GM12892 (cell line): ENCODE results near the gene MVD.

Experiments
- DNase-seq: peaks from one replicate; pipeline ENCODE4 v3.0.0; 2011; ENCODE audit not compliant: insufficient read length
- FAIRE-seq: peaks from 2 replicates; lab custom pipeline; 2011; peaks lifted over from hg19 to GRCh38; lab: Jason Lieb, UNC
- POLR2A ChIP-seq: IDR thresholded peaks from 2 replicates; pipeline ENCODE4 v1.6.1; 2011; ENCODE audit warnings: low read depth, low read length, control low read depth
- POLR2AphosphoS5 ChIP-seq: IDR thresholded peaks from 2 replicates; pipeline ENCODE4 v1.6.1; 2011; ENCODE audit warnings: low read depth, low read length, control low read depth
- TAF1 ChIP-seq: IDR thresholded peaks from 2 replicates; pipeline ENCODE4 v1.6.1; 2011; ENCODE audit warnings: low read depth, mild to moderate bottlenecking, control low read depth, low read length, borderline replicate concordance

Gene MVD

GRCh38 chr16:88651276-88651988 lies 11.5 kb downstream of the MVD start:
- FAIRE-seq (peak; percentile 99), DNase-seq (peak; percentile 96)
- TF ChIP-seq TAF1 (no peak), POLR2AphosphoS5 (peak; percentile 39; the same call in 1 of the 2 replicates), POLR2A (peak; percentile 75)

GRCh38 chr16:88650749-88651275 lies 12.1 kb downstream of the MVD start, which contains the start of gene CYBA:
Gene CYBA (minus strand): TSS chr16:88651053. CDS start chr16:88651013, 40 bp downstream.
- FAIRE-seq (no peak), DNase-seq (peak; percentile 97)
- TF ChIP-seq POLR2AphosphoS5 (peak; percentile 96), TAF1 (peak; percentile 74), POLR2A (peak; percentile 93)

- FAIRE-seq (peak; percentile 46), DNase-seq (peak; percentile 72)
These were observed 12.8 kb downstream of the MVD start for GRCh38 chr16:88649924-88650748.

GRCh38 chr16:88649195-88649923 lies 13.5 kb downstream of the MVD start:
- TF ChIP-seq POLR2A (no peak), POLR2AphosphoS5 (no peak; the same call in 1 of the 2 replicates), TAF1 (no peak)
- no peak for DNase-seq
- no peak for FAIRE-seq

More at GRCh38 chr16:88649924-88650748, 12.8 kb downstream of the MVD start:
- TF ChIP-seq POLR2A: 0 out of 2 replicates have a peak, but pooled peaks have one; percentile 19
- no peak for TF ChIP-seq TAF1
- no peak; the same call in 1 of the 2 replicates for TF ChIP-seq POLR2AphosphoS5

GRCh38 chr16:88647178-88648070 lies 15.5 kb downstream of the MVD start:
- TF ChIP-seq POLR2A (peak; percentile 38; the same call in 1 of the 2 replicates), TAF1 (no peak), POLR2AphosphoS5 (peak; percentile 58; the same call in 1 of the 2 replicates)
- no peak for FAIRE-seq
- DNase-seq: no peak

- no peak for DNase-seq
- no peak for FAIRE-seq
- no peak; the same call in 1 of the 2 replicates for TF ChIP-seq POLR2A
- no peak for TF ChIP-seq TAF1
- TF ChIP-seq POLR2AphosphoS5: no peak; the same call in 1 of the 2 replicates
These were observed 16.4 kb downstream of the MVD start for GRCh38 chr16:88646345-88647034.

GRCh38 chr16:88645941-88646340 lies 16.9 kb downstream of the MVD start:
- DNase-seq: no peak
- FAIRE-seq: no peak
- no peak for TF ChIP-seq POLR2AphosphoS5
- TF ChIP-seq TAF1: no peak
- TF ChIP-seq POLR2A: no peak

GRCh38 chr16:88645455-88645854 lies 17.4 kb downstream of the MVD start:
- DNase-seq (no peak), FAIRE-seq (no peak)
- TF ChIP-seq TAF1 (no peak), POLR2AphosphoS5 (no peak), POLR2A (no peak)

GRCh38 chr16:88643644-88643932 lies 19.3 kb downstream of the MVD start:
- FAIRE-seq: no peak
- TF ChIP-seq TAF1 (no peak), POLR2A (no peak), POLR2AphosphoS5 (no peak)
- DNase-seq: no peak

GRCh38 chr16:88642881-88643643 lies 19.8 kb downstream of the MVD start:
- FAIRE-seq: no peak
- TF ChIP-seq POLR2AphosphoS5: peak; percentile 38; the same call in 1 of the 2 replicates
- no peak for TF ChIP-seq TAF1
- DNase-seq: no peak
